HCT116 (cell line): Measurements from ENCODE around the gene KANSL1. TPM values are rescaled to one million over a fixed set of nuclear protein-coding genes. Genes with fewer than 3 reads are reported as not detected.

ENCODE experiments used
- ATAC-seq: fragments of 200-7000 bp; cut with Tn5 transposase; 2 replicates; pipeline ENCODE4 v1.9.1; 2020; ENCODE audit warnings: mild to moderate bottlenecking, moderate library complexity
- BruUV-seq: library from RNA; stranded (reverse); fragments of 400-500 nt; replicated peaks from 2 replicates; lab custom pipeline; 2021; lab: Mats Ljungman, UMichigan
- CTCF ChIA-PET: fragments of 300-600 bp; sonication (Branson Sonifier 250); formaldehyde crosslinking; loops from one replicate; lab custom pipeline; 2021; ENCODE audit warnings: antibody characterized with exemption; lab: Charles Lee
- POLR2A ChIA-PET: fragments of 300-600, 350-600 bp; sonication (Branson Sonifier 250); formaldehyde crosslinking; loops from one replicate; lab custom pipeline; 2021; ENCODE audit warnings: antibody characterized with exemption; lab: Charles Lee
- RAD21 ChIA-PET, 2 experiments: fragments of 300-600 bp; sonication (Branson Sonifier 250); formaldehyde crosslinking; loops; one replicate each; lab custom pipeline; 2023; ENCODE audit warnings: low total read pairs in 2 of 2; ENCODE audit not compliant: uncharacterized antibody in 2 of 2, unreplicated experiment in 2 of 2, low non-redundant PET in 1 of 2; lab: Charles Lee
- DNase-seq: peaks from one replicate; pipeline ENCODE4 v3.0.0-alpha.2; 2010; ENCODE audit warnings: low read depth, low spot score
- H2AFZ ChIP-seq: fragments of 200-600 bp; shearing (Covaris generic), sonication (generic); 2 replicates; pipeline ENCODE4 v1.6.1; 2017; ENCODE audit warnings: low read depth, mixed run types, mixed read lengths, antibody characterized with exemption, low read length; ENCODE audit not compliant: poor library complexity, severe bottlenecking
- H3K27ac ChIP-seq: 2 replicates; pipeline ENCODE4 v1.5.1; 2012; ENCODE audit warnings: low read depth, low read length
- H3K27me3 ChIP-seq: fragments of 200-600 bp; sonication (generic); 2 replicates; pipeline ENCODE4 v1.6.1; 2016; ENCODE audit warnings: mixed run types, low read length, mixed read lengths; ENCODE audit not compliant: insufficient read depth
- H3K36me3 ChIP-seq, 2 experiments: fragments of 200-500 bp in 1 of 2; fragments of 200-600 bp in 1 of 2; sonication (Bioruptor generic) in 1 of 2; sonication (generic) in 1 of 2; 2 replicates each; pipeline versions ENCODE4 v1.5.1 to v1.6.1; 2014 to 2016; ENCODE audit warnings: low read length in 2 of 2, inconsistent platforms in 1 of 2, mixed read lengths in 1 of 2, mixed run types in 1 of 2; ENCODE audit not compliant: insufficient read depth in 2 of 2, control insufficient read depth in 1 of 2
- H3K4me1 ChIP-seq, 2 experiments: fragments of 200-600 bp in 1 of 2; sonication (generic) in 1 of 2; 2 replicates each; pipeline versions ENCODE4 v1.5.1 to v1.6.1; 2012 to 2017; ENCODE audit warnings: low read length in 2 of 2, inconsistent platforms in 1 of 2, mild to moderate bottlenecking in 1 of 2, mixed read lengths in 1 of 2, mixed run types in 1 of 2, moderate library complexity in 1 of 2; ENCODE audit not compliant: insufficient read depth in 2 of 2, control insufficient read depth in 1 of 2
- H3K4me2 ChIP-seq: fragments of 200-600 bp; sonication (generic); 2 replicates; pipeline ENCODE4 v1.6.1; 2017; ENCODE audit warnings: mixed run types, low read length, mixed read lengths
- H3K4me3 ChIP-seq, 2 experiments: fragments of 200-600 bp in 1 of 2; sonication (generic) in 1 of 2; replicated peaks in 1 of 2; 2 replicates each; pipeline ENCODE4 v1.5.1; 2011 to 2016; ENCODE audit warnings: low read length in 2 of 2, control low read depth in 1 of 2, low read depth in 1 of 2, mild to moderate bottlenecking in 1 of 2, mixed read lengths in 1 of 2, mixed run types in 1 of 2
- H3K79me2 ChIP-seq: fragments of 200-600 bp; sonication (generic); 2 replicates; pipeline ENCODE4 v1.6.1; 2017; ENCODE audit warnings: mild to moderate bottlenecking, mixed run types, low read length, moderate library complexity, mixed read lengths; ENCODE audit not compliant: insufficient read depth
- H3K9ac ChIP-seq: fragments of 200-600 bp; sonication (generic); 2 replicates; pipeline ENCODE4 v1.6.1; 2016; ENCODE audit warnings: low read length, mixed read lengths
- H3K9me2 ChIP-seq: fragments of 200-600 bp; sonication (generic), shearing (Covaris generic); 2 replicates; pipeline ENCODE4 v1.6.1; 2017; ENCODE audit warnings: mixed run types, mild to moderate bottlenecking, moderate library complexity; ENCODE audit not compliant: insufficient read depth
- H3K9me3 ChIP-seq, 2 experiments: fragments of 200-500 bp in 1 of 2; fragments of 200-600 bp in 1 of 2; sonication (Bioruptor generic) in 1 of 2; sonication (generic) in 1 of 2; 2 replicates each; pipeline ENCODE4 v1.6.1; 2014 to 2017; ENCODE audit warnings: low read length in 2 of 2, mixed read lengths in 2 of 2, inconsistent platforms in 1 of 2, low read depth in 1 of 2, mild to moderate bottlenecking in 1 of 2, mixed run types in 1 of 2, moderate library complexity in 1 of 2; ENCODE audit not compliant: control insufficient read depth in 1 of 2, insufficient read depth in 1 of 2
- H4K20me1 ChIP-seq: fragments of 200-600 bp; sonication (generic), shearing (Covaris generic); 2 replicates; pipeline ENCODE4 v1.6.1; 2017; ENCODE audit warnings: mixed run types, mild to moderate bottlenecking, moderate library complexity; ENCODE audit not compliant: insufficient read depth
- CEBPB ChIP-seq: IDR thresholded peaks from 2 replicates; pipeline ENCODE4 v1.6.1; 2012; ENCODE audit warnings: low read depth
- EGR1 ChIP-seq: IDR thresholded peaks from 2 replicates; pipeline ENCODE4 v1.6.1; 2012; ENCODE audit warnings: low read depth
- ELF1 ChIP-seq: IDR thresholded peaks from 2 replicates; pipeline ENCODE4 v1.6.1; 2012; ENCODE audit warnings: low read depth, borderline replicate concordance
- EZH2phosphoT487 ChIP-seq: fragments of 200-600 bp; IDR thresholded peaks from 2 replicates; pipeline ENCODE4 v1.6.1; 2018; ENCODE audit warnings: antibody characterized with exemption, borderline replicate concordance
- FOSL1 ChIP-seq: IDR thresholded peaks from 2 replicates; pipeline ENCODE4 v1.6.1; 2012; ENCODE audit warnings: low read depth
- JUND ChIP-seq: IDR thresholded peaks from 2 replicates; pipeline ENCODE4 v1.6.1; 2012
- POLR2A ChIP-seq: IDR thresholded peaks from 2 replicates; pipeline ENCODE4 v1.7.0; 2011; ENCODE audit warnings: borderline replicate concordance; ENCODE audit not compliant: insufficient read depth, insufficient read length; ENCODE audit errors: extremely low read depth
- POLR2AphosphoS5 ChIP-seq: IDR thresholded peaks from 2 replicates; pipeline ENCODE4 v1.6.1; 2011; ENCODE audit warnings: mild to moderate bottlenecking, low read depth, low read length, moderate library complexity
- RAD21 ChIP-seq: IDR thresholded peaks from 2 replicates; pipeline ENCODE4 v1.6.1; 2012; ENCODE audit warnings: low read depth, mild to moderate bottlenecking
- SIN3A ChIP-seq: IDR thresholded peaks from 2 replicates; pipeline ENCODE4 v1.6.1; 2012; ENCODE audit warnings: low read depth
- SP1 ChIP-seq: IDR thresholded peaks from 2 replicates; pipeline ENCODE4 v1.6.1; 2012; ENCODE audit warnings: low read depth
- SRF ChIP-seq: IDR thresholded peaks from 2 replicates; pipeline ENCODE4 v1.6.1; 2012; ENCODE audit warnings: low read depth
- YY1 ChIP-seq: IDR thresholded peaks from 2 replicates; pipeline ENCODE4 v1.6.1; 2011; ENCODE audit warnings: low read length, low read depth, moderate library complexity, mild to moderate bottlenecking; ENCODE audit not compliant: insufficient replicate concordance; ENCODE audit errors: extremely low read depth
- ZFX ChIP-seq: fragments of 450-650 bp; IDR thresholded peaks from 2 replicates; pipeline ENCODE4 v1.6.1; 2017
- intact Hi-C: fragments of 100-400 bp; cut with micrococcal nuclease; formaldehyde crosslinking; loops from 2 replicates; pipeline ENCODE4 v1.10.0; 2022
- total RNA-seq: library from RNA; stranded (reverse); gene quantifications from one replicate; pipeline ENCODE4 v1.2.1, GENCODE V29; 2021; ENCODE audit not compliant: unreplicated experiment
- TF ChIP-seq, protein P1 (sequence below), 3 experiments: fragments of 200-600 bp in 1 of 3; sonication (generic) in 1 of 3; IDR thresholded peaks in 2 of 3; conservative IDR thresholded peaks in 1 of 3; 2 replicates each; pipeline ENCODE4 v1.5.1; 2012 to 2017; ENCODE audit warnings: low read depth in 2 of 3, low read length in 2 of 3, antibody characterized with exemption in 1 of 3, borderline replicate concordance in 1 of 3, control low read depth in 1 of 3, mild to moderate bottlenecking in 1 of 3, mixed read lengths in 1 of 3, mixed run types in 1 of 3, moderate library complexity in 1 of 3; ENCODE audit not compliant: insufficient read depth in 1 of 3
- TF ChIP-seq, protein P2 (sequence below): IDR thresholded peaks from 2 replicates; pipeline ENCODE4 v1.6.1; 2012
- TF ChIP-seq, protein P3 (sequence below): IDR thresholded peaks from 2 replicates; pipeline ENCODE4 v1.6.1; 2012; ENCODE audit warnings: low read depth

Gene KANSL1
- total RNA-seq, 1 experiment from 2014 or later: 77.5 TPM

DNA sequence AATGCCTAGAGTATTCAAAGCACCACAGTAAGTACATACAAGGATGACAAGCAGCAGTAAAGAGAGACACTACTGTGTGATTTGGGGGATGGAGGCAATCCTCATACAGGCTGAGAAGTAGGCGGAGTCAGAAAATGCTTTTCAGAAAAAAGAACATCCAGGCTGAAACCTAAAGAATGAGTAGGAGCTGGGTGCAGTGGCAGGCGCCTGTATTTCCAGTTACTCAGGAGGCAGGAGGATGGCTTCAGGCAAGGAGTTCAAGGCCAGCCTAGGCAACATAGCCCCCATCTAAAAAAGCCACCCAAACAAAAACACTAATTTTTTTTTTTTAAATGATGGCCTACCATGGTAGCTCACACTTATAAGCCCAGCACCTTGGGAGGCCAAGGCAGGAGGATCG lies 10.3 kb downstream of the KANSL1 start:
- H3K27ac ChIP-seq: no peak overlapping the region
- no peaks in the 10 kb centered on the region for H3K9me2 ChIP-seq
- ATAC-seq (peak; percentile 11; the same call in 1 of the 2 replicates), DNase-seq (no peak)
- no peaks in the 10 kb centered on the region for H3K9me3 ChIP-seq
- H3K36me3 ChIP-seq: 0 out of 4 replicates have a peak, but pooled peaks cover 0 to 4% of the 10 kb centered on the region in 2 experiments
- peaks cover 100% of the 10 kb centered on the region for H3K79me2 ChIP-seq
- CTCF ChIA-PET: interaction anchor here (1.2 to 2.5 kb wide), 3 partner anchors 10 to 139 kb away, joined by 3 to 15 read pairs (median 5); partner anchors contain the start of gene KANSL1
- peaks cover 62% of the 10 kb centered on the region for H4K20me1 ChIP-seq
- no peak overlapping the region for H3K9ac ChIP-seq
- TF ChIP-seq EGR1: no peak
- TF ChIP-seq SRF: no peak
- no peak for TF ChIP-seq POLR2AphosphoS5
- TF ChIP-seq EZH2phosphoT487: no peak
- TF ChIP-seq FOSL1: no peak
- no peak for TF ChIP-seq SIN3A
- TF ChIP-seq, protein P1, sequence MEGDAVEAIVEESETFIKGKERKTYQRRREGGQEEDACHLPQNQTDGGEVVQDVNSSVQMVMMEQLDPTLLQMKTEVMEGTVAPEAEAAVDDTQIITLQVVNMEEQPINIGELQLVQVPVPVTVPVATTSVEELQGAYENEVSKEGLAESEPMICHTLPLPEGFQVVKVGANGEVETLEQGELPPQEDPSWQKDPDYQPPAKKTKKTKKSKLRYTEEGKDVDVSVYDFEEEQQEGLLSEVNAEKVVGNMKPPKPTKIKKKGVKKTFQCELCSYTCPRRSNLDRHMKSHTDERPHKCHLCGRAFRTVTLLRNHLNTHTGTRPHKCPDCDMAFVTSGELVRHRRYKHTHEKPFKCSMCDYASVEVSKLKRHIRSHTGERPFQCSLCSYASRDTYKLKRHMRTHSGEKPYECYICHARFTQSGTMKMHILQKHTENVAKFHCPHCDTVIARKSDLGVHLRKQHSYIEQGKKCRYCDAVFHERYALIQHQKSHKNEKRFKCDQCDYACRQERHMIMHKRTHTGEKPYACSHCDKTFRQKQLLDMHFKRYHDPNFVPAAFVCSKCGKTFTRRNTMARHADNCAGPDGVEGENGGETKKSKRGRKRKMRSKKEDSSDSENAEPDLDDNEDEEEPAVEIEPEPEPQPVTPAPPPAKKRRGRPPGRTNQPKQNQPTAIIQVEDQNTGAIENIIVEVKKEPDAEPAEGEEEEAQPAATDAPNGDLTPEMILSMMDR (IDR thresholded peaks at IDR 0.05 in 2 of 3, conservative IDR thresholded peaks at IDR 0.05 in 1 of 3; ENCODE audit: borderline replicate concordance in 1 of 3, insufficient read depth in 1 of 3, low read depth in 2 of 3, low read length in 2 of 3): no peak
- no peak for TF ChIP-seq CEBPB
- TF ChIP-seq YY1: no peak
- no peak for TF ChIP-seq ELF1
- TF ChIP-seq RAD21: no peak
- TF ChIP-seq, protein P2, sequence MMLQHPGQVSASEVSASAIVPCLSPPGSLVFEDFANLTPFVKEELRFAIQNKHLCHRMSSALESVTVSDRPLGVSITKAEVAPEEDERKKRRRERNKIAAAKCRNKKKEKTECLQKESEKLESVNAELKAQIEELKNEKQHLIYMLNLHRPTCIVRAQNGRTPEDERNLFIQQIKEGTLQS: no peak
- TF ChIP-seq ZFX: no peak
- no peak for TF ChIP-seq SP1
- TF ChIP-seq, protein P3, sequence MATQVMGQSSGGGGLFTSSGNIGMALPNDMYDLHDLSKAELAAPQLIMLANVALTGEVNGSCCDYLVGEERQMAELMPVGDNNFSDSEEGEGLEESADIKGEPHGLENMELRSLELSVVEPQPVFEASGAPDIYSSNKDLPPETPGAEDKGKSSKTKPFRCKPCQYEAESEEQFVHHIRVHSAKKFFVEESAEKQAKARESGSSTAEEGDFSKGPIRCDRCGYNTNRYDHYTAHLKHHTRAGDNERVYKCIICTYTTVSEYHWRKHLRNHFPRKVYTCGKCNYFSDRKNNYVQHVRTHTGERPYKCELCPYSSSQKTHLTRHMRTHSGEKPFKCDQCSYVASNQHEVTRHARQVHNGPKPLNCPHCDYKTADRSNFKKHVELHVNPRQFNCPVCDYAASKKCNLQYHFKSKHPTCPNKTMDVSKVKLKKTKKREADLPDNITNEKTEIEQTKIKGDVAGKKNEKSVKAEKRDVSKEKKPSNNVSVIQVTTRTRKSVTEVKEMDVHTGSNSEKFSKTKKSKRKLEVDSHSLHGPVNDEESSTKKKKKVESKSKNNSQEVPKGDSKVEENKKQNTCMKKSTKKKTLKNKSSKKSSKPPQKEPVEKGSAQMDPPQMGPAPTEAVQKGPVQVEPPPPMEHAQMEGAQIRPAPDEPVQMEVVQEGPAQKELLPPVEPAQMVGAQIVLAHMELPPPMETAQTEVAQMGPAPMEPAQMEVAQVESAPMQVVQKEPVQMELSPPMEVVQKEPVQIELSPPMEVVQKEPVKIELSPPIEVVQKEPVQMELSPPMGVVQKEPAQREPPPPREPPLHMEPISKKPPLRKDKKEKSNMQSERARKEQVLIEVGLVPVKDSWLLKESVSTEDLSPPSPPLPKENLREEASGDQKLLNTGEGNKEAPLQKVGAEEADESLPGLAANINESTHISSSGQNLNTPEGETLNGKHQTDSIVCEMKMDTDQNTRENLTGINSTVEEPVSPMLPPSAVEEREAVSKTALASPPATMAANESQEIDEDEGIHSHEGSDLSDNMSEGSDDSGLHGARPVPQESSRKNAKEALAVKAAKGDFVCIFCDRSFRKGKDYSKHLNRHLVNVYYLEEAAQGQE: no peak
- TF ChIP-seq JUND: no peak
- TF ChIP-seq POLR2A: no peak
- TF ChIP-seq, all 23 proteins: peak for 0
- Histone ChIP-seq H3K4me3 (no peak overlapping the region), H3K4me1 (peaks cover 6 to 32% of the 10 kb centered on the region in 2 experiments), H3K4me2 (no peak overlapping the region), H3K27me3 (no peaks in the 10 kb centered on the region), H2AFZ (no peak overlapping the region)
- intact Hi-C loops: no loop called here
- ChIA-PET POLR2A (interaction anchor here (1.1 kb wide), 1 partner anchor 10 kb away, joined by 3 read pairs; the partner anchor contains the start of gene KANSL1), RAD21 (no interaction called here)
- BruUV-seq: no TSS peak
